Measurements from ENCODE around the gene NCK2.
"Not testable (repeated sequence)": the region's sequence is repeated elsewhere in the genome, so short reads cannot be mapped to it uniquely, and the experiment has no call there.

The NCK2 gene

GRCh38 chr2:105754011-105754410 is 9.3 kb downstream of the NCK2 start:
- H3K79me2 ChIP-seq (ENCODE audit: insufficient read depth, low read length), result no peaks in the 10 kb centered on the region
- H3K4me1 ChIP-seq (ENCODE audit: insufficient read depth, low read length, severe bottlenecking), result no peaks in the 10 kb centered on the region
- no peak overlapping the region for H3K4me3 ChIP-seq (ENCODE audit: low read depth, low read length, poor library complexity, severe bottlenecking)
- no peaks in the 10 kb centered on the region for H3K36me3 ChIP-seq (ENCODE audit: insufficient read depth, low read length)
- no peaks in the 10 kb centered on the region for H3K9me3 ChIP-seq (ENCODE audit: low read length)
- no peaks in the 10 kb centered on the region for H3K9me2 ChIP-seq (ENCODE audit: low read depth, low read length)
- H3K27me3 ChIP-seq (ENCODE audit: insufficient read depth, low read length), result no peaks in the 10 kb centered on the region
- H3K27ac ChIP-seq (ENCODE audit: low read depth, low read length, poor library complexity, severe bottlenecking), result no peak overlapping the region
- no peaks in the 10 kb centered on the region for H4K20me1 ChIP-seq (ENCODE audit: insufficient read depth, low read length)
- no peak overlapping the region for H2AFZ ChIP-seq (ENCODE audit: low read length)
- no peaks in the 10 kb centered on the region for H3F3A ChIP-seq (ENCODE audit: insufficient read depth, low read length)
- H3K9ac ChIP-seq (ENCODE audit: low read length), result no peak overlapping the region
- H3K4me2 ChIP-seq (ENCODE audit: low read length), result no peak overlapping the region
- no peak for TF ChIP-seq EZH2 (IDR thresholded peaks at IDR 0.05; ENCODE audit: borderline replicate concordance, low read length)

- Histone ChIP-seq H3K27ac (ENCODE audit: low read depth, low read length, poor library complexity, severe bottlenecking) (no peak overlapping the region), H3K79me2 (ENCODE audit: insufficient read depth, low read length) (no peaks in the 10 kb centered on the region), H2AFZ (ENCODE audit: low read length) (no peak overlapping the region), H3K27me3 (ENCODE audit: insufficient read depth, low read length) (no peaks in the 10 kb centered on the region), H3K4me3 (ENCODE audit: low read depth, low read length, poor library complexity, severe bottlenecking) (no peak overlapping the region), H3K9ac (ENCODE audit: low read length) (no peak overlapping the region), H3K4me1 (ENCODE audit: insufficient read depth, low read length, severe bottlenecking) (no peaks in the 10 kb centered on the region), H4K20me1 (ENCODE audit: insufficient read depth, low read length) (no peaks in the 10 kb centered on the region), H3K9me2 (ENCODE audit: low read depth, low read length) (no peaks in the 10 kb centered on the region), H3F3A (ENCODE audit: insufficient read depth, low read length) (no peaks in the 10 kb centered on the region), H3K9me3 (ENCODE audit: low read length) (no peaks in the 10 kb centered on the region), H3K36me3 (ENCODE audit: insufficient read depth, low read length) (no peaks in the 10 kb centered on the region), H3K4me2 (ENCODE audit: low read length) (no peak overlapping the region)
- TF ChIP-seq CTCF (IDR thresholded peaks at IDR 0.05; ENCODE audit: low read length), result no peak
- TF ChIP-seq EZH2 (IDR thresholded peaks at IDR 0.05; ENCODE audit: borderline replicate concordance, low read length), result no peak
Observed at GRCh38 chr2:105754994-105755393, 10.3 kb downstream of the NCK2 start.

- H3K27me3 ChIP-seq (ENCODE audit: insufficient read depth, low read length), result no peaks in the 10 kb centered on the region
- no peaks in the 10 kb centered on the region for H3K4me1 ChIP-seq (ENCODE audit: insufficient read depth, low read length, severe bottlenecking)
- H3K4me2 ChIP-seq (ENCODE audit: low read length), result no peak overlapping the region
- no peaks in the 10 kb centered on the region for H4K20me1 ChIP-seq (ENCODE audit: insufficient read depth, low read length)
- H3K9me2 ChIP-seq (ENCODE audit: low read depth, low read length), result no peaks in the 10 kb centered on the region
- no peaks in the 10 kb centered on the region for H3K36me3 ChIP-seq (ENCODE audit: insufficient read depth, low read length)
- H3F3A ChIP-seq (ENCODE audit: insufficient read depth, low read length), result no peaks in the 10 kb centered on the region
- H3K4me3 ChIP-seq (ENCODE audit: low read depth, low read length, poor library complexity, severe bottlenecking), result no peak overlapping the region
- TF ChIP-seq EZH2 (IDR thresholded peaks at IDR 0.05; ENCODE audit: borderline replicate concordance, low read length), result no peak
- no peak for TF ChIP-seq CTCF (IDR thresholded peaks at IDR 0.05; ENCODE audit: low read length)
- H3K79me2 ChIP-seq (ENCODE audit: insufficient read depth, low read length), result no peaks in the 10 kb centered on the region
- no peak overlapping the region for H2AFZ ChIP-seq (ENCODE audit: low read length)
- no peaks in the 10 kb centered on the region for H3K9me3 ChIP-seq (ENCODE audit: low read length)
- H3K9ac ChIP-seq (ENCODE audit: low read length), result no peak overlapping the region
- no peak overlapping the region for H3K27ac ChIP-seq (ENCODE audit: low read depth, low read length, poor library complexity, severe bottlenecking)
Observed at GRCh38 chr2:105755895-105756294, 11.2 kb downstream of the NCK2 start.

- Histone ChIP-seq H4K20me1 (ENCODE audit: insufficient read depth, low read length) (no peaks in the 10 kb centered on the region), H3K79me2 (ENCODE audit: insufficient read depth, low read length) (no peaks in the 10 kb centered on the region), H3K9me2 (ENCODE audit: low read depth, low read length) (no peaks in the 10 kb centered on the region), H3K9me3 (ENCODE audit: low read length) (no peaks in the 10 kb centered on the region), H3K4me1 (ENCODE audit: insufficient read depth, low read length, severe bottlenecking) (no peaks in the 10 kb centered on the region), H3K4me3 (ENCODE audit: low read depth, low read length, poor library complexity, severe bottlenecking) (no peak overlapping the region), H3K27me3 (ENCODE audit: insufficient read depth, low read length) (no peaks in the 10 kb centered on the region), H3K36me3 (ENCODE audit: insufficient read depth, low read length) (no peaks in the 10 kb centered on the region), H3F3A (ENCODE audit: insufficient read depth, low read length) (no peaks in the 10 kb centered on the region), H2AFZ (ENCODE audit: low read length) (no peak overlapping the region), H3K9ac (ENCODE audit: low read length) (no peak overlapping the region), H3K27ac (ENCODE audit: low read depth, low read length, poor library complexity, severe bottlenecking) (no peak overlapping the region), H3K4me2 (ENCODE audit: low read length) (no peak overlapping the region)
- TF ChIP-seq CTCF (IDR thresholded peaks at IDR 0.05; ENCODE audit: low read length) (no peak), EZH2 (IDR thresholded peaks at IDR 0.05; ENCODE audit: borderline replicate concordance, low read length) (no peak)
Observed at GRCh38 chr2:105756435-105756834, 11.7 kb downstream of the NCK2 start.

GRCh38 chr2:105756865-105757264 is 12.2 kb downstream of the NCK2 start:
- H4K20me1 ChIP-seq (ENCODE audit: insufficient read depth, low read length); H3K27ac ChIP-seq (ENCODE audit: low read depth, low read length, poor library complexity, severe bottlenecking); H2AFZ ChIP-seq (ENCODE audit: low read length): not testable (repeated sequence)

More at GRCh38 chr2:105756865-105757264, 12.2 kb downstream of the NCK2 start:
- H3K9ac ChIP-seq (ENCODE audit: low read length); H3K4me1 ChIP-seq (ENCODE audit: insufficient read depth, low read length, severe bottlenecking); H3K4me3 ChIP-seq (ENCODE audit: low read depth, low read length, poor library complexity, severe bottlenecking); H3K36me3 ChIP-seq (ENCODE audit: insufficient read depth, low read length); H3K9me3 ChIP-seq (ENCODE audit: low read length); H3K27me3 ChIP-seq (ENCODE audit: insufficient read depth, low read length); H3F3A ChIP-seq (ENCODE audit: insufficient read depth, low read length); H3K79me2 ChIP-seq (ENCODE audit: insufficient read depth, low read length); H3K4me2 ChIP-seq (ENCODE audit: low read length); H3K9me2 ChIP-seq (ENCODE audit: low read depth, low read length): not testable (repeated sequence)
